HG03135 (cell line): ENCODE results near the gene MON2.

Source experiments
- ATAC-seq: cut with Tn5 transposase; IDR thresholded peaks from one replicate; pipeline ENCODE4 v1.9.1; 2021; ENCODE audit warnings: mild to moderate bottlenecking, moderate library complexity; ENCODE audit not compliant: unreplicated experiment

The MON2 gene

GRCh38 chr12:62647586-62647985 is 181.0 kb downstream of the MON2 start:
- ATAC-seq: no peak

- no peak for ATAC-seq
These were observed 182.9 kb downstream of the MON2 start for GRCh38 chr12:62649412-62650138.
